HG02763 (cell line): ENCODE results near the gene FAM171A2.
"Not testable (repeated sequence)": the region's sequence is repeated elsewhere in the genome, so short reads cannot be mapped to it uniquely, and the experiment has no call there.

Experiments
- ATAC-seq: cut with Tn5 transposase; IDR thresholded peaks from one replicate; pipeline ENCODE4 v1.9.1; 2021; ENCODE audit warnings: mild to moderate bottlenecking, moderate library complexity; ENCODE audit not compliant: unreplicated experiment

FAM171A2 gene

DNA sequence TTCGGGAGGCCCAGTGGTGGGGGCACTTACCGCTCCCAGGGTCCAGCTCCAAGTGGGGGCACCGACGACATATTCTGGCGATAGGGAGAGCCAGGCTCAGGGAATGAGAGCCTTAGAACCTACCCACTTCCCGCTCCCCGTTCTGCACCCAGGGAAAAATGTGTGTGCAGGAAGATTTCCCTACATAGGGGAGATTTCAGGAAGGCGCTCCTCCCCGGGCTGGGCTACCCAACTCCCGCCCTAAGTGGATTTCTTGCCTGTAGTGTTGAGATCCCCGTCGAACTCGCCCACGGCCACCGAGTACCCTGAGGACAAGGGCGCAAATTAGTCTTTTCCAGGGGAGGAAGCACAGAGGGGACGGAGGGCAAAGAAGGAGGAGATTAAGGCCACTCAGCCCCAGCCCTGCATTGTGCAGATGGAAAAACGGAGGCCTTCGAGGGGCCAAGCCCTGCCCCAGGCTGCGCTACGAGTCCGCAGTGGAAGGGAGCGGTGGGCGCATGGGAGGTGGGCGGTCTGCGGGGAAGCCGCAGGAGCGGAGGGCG is 20.7 kb upstream of the FAM171A2 start:
- no peak for ATAC-seq

DNA sequence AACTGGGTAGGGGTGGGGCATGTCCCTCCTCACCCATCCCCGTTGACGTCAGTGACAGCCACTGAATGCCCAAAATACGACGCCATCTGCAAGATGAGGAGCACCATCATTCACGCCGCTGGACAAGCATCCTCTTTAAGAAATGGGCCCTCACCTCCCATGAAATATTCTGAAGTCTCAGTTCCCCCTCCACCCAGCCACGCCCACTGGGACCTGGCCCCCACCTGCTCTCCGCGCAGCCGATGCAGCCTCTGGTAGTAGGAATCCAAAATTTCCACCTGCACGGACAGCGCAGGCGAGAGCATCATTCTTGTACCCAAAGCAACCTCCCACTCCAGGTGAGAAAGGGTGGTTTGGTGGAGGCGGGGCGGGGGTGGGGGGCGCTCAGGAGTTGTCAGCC is 20.2 kb upstream of the FAM171A2 start:
- ATAC-seq, result no peak

DNA sequence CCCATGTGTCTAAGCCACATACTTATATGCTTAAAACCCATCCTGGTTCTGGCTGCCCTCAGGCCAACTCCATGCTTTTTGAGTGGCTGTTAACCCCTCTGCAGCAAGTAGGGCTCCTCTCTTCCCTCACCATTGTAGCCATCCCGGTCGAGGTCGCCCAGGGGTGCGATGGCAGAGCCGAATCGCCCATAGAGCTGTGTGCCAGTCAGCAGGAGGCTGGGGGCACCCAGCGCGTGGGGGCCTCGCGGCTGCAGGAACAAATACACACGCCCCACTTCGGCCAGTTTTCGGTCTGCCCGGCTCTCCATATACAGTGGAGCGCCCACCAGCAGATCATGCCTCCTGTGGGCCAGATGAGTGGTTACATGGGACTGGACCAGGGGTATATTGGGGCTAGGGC is 19.7 kb upstream of the FAM171A2 start:
- no peak for ATAC-seq

DNA sequence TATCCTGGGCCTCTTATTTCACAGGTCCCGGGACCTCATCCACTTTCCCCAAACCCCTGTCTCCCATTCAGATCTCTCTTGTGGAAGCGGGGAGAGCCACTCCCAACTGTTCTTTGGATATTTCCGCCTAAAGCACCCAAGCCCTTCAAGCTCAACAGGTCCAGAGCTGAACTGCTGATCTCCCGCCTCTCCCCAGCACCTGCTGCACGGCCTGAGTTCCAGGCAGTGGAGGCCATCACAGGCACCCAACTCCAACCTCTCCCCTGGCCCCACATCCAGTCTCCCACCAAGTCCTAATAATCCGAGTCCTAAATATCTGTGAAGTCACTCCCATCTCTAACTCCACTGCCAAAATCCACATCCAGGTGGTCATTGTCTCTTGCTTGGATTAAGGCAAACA is 19.3 kb upstream of the FAM171A2 start:
- ATAC-seq, result no peak

GRCh38 chr17:44381810-44382305 is 18.2 kb upstream of the FAM171A2 start:
- ATAC-seq, result no peak

GRCh38 chr17:44380767-44381166 is 17.1 kb upstream of the FAM171A2 start:
- no peak for ATAC-seq

DNA sequence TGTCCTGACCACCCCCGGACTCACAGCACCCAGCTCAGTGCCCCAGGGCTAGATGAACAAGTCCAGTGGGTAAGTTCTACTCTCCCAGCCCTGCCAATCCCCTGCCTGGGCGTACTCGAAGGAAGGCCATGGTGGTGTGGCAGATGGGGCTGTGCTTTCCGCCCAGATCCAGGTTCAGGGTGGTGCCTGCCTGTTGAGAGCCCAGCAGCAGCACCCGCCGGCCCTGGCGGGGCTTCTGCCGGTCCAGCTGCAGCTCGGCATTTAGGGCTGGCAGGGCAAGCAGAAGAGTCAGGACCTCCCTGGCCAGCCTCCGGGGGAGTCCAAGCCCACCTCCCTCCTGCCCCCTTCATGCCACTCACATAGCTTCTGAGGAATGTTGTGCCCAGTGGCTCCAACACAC is 16.2 kb upstream of the FAM171A2 start:
- ATAC-seq, result no peak

GRCh38 chr17:44378171-44378705 is 14.6 kb upstream of the FAM171A2 start:
- no peak for ATAC-seq

- ATAC-seq, result no peak
These were observed 13.1 kb upstream of the FAM171A2 start for GRCh38 chr17:44376779-44377178.

DNA sequence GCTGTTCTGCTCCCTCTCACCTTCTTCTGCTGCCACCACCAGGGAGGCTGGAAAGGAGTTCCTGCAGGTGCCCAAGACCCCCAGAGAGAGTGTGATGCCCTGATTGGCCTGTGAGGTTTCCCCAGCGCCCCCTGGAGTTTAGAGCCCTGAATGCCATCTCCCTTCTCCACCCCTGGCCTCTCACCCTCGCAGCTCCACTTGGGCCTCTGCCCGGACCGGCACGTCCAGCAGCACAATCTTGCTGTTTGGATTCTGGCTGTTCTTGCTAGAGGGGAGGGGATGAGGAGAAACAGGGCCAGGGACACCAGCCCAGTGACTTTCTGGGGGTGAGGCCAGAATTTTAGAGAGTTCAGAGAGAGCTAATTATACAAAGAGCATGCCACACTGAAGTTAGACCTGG is 12.5 kb upstream of the FAM171A2 start:
- no peak for ATAC-seq

- no peak for ATAC-seq
These were observed 11.8 kb upstream of the FAM171A2 start for GRCh38 chr17:44375196-44376017.

GRCh38 chr17:44374306-44375195 is 10.9 kb upstream of the FAM171A2 start:
- no peak for ATAC-seq

DNA sequence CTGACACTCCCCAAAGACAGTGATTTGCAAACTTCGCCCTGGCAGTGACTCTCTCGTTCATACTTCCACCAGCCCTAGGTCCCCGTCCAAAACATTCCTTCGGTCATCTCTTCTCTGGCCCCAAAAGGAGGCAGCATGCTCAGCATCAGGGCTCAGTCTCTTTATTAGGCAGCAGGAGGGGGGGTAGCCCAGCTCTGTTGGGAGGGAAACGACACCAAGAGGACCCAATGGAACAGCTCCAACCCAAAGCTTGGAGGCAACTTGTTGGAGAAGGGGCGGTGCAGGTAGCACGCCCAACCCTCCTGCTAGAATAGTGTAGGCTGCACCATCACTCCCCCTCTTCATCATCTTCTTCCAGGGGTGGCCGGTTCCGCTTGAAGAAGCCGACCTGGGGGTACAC is 8.4 kb upstream of the FAM171A2 start:
- no peak for ATAC-seq

DNA sequence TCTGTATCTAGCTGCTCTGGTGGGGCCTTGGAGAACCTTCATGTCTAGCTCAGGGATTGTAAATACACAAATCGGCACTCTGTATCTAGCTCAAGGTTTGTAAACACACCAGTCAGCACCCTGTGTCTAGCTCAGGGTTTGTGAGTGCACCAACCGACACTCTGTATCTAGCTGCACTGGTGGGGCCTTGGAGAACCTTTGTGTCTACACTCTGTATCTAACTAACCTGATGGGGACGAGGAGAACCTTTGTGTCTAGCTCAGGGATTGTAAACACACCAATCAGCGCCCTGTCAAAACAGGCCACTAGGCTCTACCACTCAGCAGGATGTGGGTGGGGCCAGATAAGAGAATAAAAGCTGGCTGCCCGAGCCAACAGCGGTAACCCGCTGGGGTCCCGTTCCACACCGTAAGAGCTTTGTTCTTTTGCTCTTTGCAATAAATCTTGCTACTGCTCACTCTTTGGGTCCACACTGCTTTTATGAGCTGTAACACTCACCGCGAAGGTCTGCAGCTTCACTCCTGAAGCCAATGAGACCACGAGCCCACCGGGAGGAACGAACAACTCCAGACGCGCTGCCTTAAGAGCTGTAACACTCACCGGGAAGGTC is 5.9 kb upstream of the FAM171A2 start:
- not testable (repeated sequence) for ATAC-seq

GRCh38 chr17:44368391-44369243 is 5.0 kb upstream of the FAM171A2 start:
- not testable (repeated sequence) for ATAC-seq

GRCh38 chr17:44367231-44367979 is 3.8 kb upstream of the FAM171A2 start:
- no peak for ATAC-seq

GRCh38 chr17:44365051-44365450 is 1.4 kb upstream of the FAM171A2 start:
- ATAC-seq, result not testable (repeated sequence)

GRCh38 chr17:44362949-44363612 is 572 bp downstream of the FAM171A2 start:
- ATAC-seq, result no peak
